Measurements from ENCODE around the gene VEGFD. TPM values are rescaled to one million over a fixed set of nuclear protein-coding genes. Genes with fewer than 3 reads are reported as not detected.

The VEGFD gene
- total RNA-seq (not detected), total RNA-seq (0 to 0.14 (median 0) reads per million in 29 experiments)
- not detected for total RNA-seq (2013)

DNA sequence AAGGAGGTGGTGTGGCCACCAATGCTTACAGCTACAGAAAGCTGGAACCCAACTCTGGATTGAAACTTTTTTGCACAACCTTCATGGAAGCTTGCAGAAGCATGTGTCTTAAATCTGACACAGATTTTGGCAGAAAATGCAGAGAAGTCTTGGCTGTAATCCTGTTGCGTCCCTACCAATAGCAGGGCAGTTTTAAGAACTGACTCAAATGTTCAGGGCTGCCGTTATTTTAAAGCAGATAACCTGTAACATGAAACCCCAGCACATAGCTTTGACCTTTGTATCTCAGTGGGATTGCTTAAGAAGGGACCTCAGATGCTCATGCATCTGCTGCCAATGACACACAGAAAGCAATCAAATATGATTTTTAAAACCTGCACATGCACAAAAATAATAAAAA is at the start of gene VEGFD:
TSS of gene VEGFD (minus strand) at position 110 of the 400 bp plus-strand sequence. CDS start 467 bp downstream, outside the sequence.
- DNase-seq (no peak), ATAC-seq (replicated peaks in 1 of 4) (no peak)
- WGBS (ENCODE audit: insufficient coverage) = 83% methylated on average over 2 of the region's 2 CpGs
- POLR2A ChIA-PET = no interaction called here
- CTCF ChIA-PET = no interaction called here
- no peaks in the 10 kb centered on the region for H3K9me3 Mint-ChIP-seq
- Histone ChIP-seq H3K27ac (ENCODE audit: low read length) (no peak within 1 kb of the TSS), H3K27me3 (replicated peaks in 1 of 2; ENCODE audit: control insufficient read depth in 2 of 2, extremely low read depth in 1 of 2, insufficient read depth in 2 of 2, low read length in 1 of 2) (no peaks in the 10 kb centered on the region), H3K4me3 (ENCODE audit: control insufficient read depth in 1 of 2, extremely low read depth in 1 of 2, low read length in 1 of 2) (no peak within 1 kb of the TSS), H3K36me3 (ENCODE audit: control insufficient read depth in 2 of 2, extremely low read depth in 1 of 2, insufficient read depth in 1 of 2, low read length in 1 of 2) (no peaks in the 10 kb centered on the region), H3K9me3 (no peaks in the 10 kb centered on the region), H3K4me1 (ENCODE audit: control insufficient read depth in 1 of 2, extremely low read depth in 1 of 2, insufficient read depth in 2 of 2, low read length in 2 of 2) (no peaks in the 10 kb centered on the region)
- no peaks in the 10 kb centered on the region for H3K36me3 Mint-ChIP-seq
- no peak within 1 kb of the TSS for H3K27ac Mint-ChIP-seq
- no peaks in the 10 kb centered on the region for H3K4me1 Mint-ChIP-seq
- H3K4me3 Mint-ChIP-seq = no peak within 1 kb of the TSS
- peaks cover 7 to 35% of the 10 kb centered on the region in 2 donors for H3K27me3 Mint-ChIP-seq

- Histone ChIP-seq H3K36me3 (ENCODE audit: control insufficient read depth in 2 of 2, extremely low read depth in 1 of 2, insufficient read depth in 1 of 2, low read length in 1 of 2) (no peaks in the 10 kb centered on the region), H3K4me1 (ENCODE audit: control insufficient read depth in 1 of 2, extremely low read depth in 1 of 2, insufficient read depth in 2 of 2, low read length in 2 of 2) (no peaks in the 10 kb centered on the region), H3K4me3 (ENCODE audit: control insufficient read depth in 1 of 2, extremely low read depth in 1 of 2, low read length in 1 of 2) (no peak overlapping the region), H3K9me3 (no peaks in the 10 kb centered on the region), H3K27ac (ENCODE audit: low read length) (no peak overlapping the region), H3K27me3 (replicated peaks in 1 of 2; ENCODE audit: control insufficient read depth in 2 of 2, extremely low read depth in 1 of 2, insufficient read depth in 2 of 2, low read length in 1 of 2) (no peaks in the 10 kb centered on the region)
- CTCF ChIA-PET = interaction anchor here in 1 of 2 donors (0.6 kb wide), 1 partner anchor 110 kb away, joined by 4 read pairs; no protein-coding TSS in a partner anchor
- Mint-ChIP-seq H3K36me3 (no peaks in the 10 kb centered on the region), H3K4me1 (no peaks in the 10 kb centered on the region), H3K9me3 (no peaks in the 10 kb centered on the region), H3K27ac (no peak overlapping the region), H3K27me3 (peaks cover 20 to 35% of the 10 kb centered on the region in 2 donors), H3K4me3 (no peak overlapping the region)
- DNase-seq (no peak), ATAC-seq (replicated peaks in 1 of 4) (no peak)
- POLR2A ChIA-PET = interaction anchor here in 1 of 2 donors (0.7 kb wide), 1 partner anchor 998 kb away, joined by 4 read pairs; no protein-coding TSS in a partner anchor
- no CpG with 5 or more reads among the region's 1 CpG for WGBS (ENCODE audit: insufficient coverage)
Observed at GRCh38 chrX:15430584-15430983, 46.4 kb upstream of the VEGFD start.

DNA sequence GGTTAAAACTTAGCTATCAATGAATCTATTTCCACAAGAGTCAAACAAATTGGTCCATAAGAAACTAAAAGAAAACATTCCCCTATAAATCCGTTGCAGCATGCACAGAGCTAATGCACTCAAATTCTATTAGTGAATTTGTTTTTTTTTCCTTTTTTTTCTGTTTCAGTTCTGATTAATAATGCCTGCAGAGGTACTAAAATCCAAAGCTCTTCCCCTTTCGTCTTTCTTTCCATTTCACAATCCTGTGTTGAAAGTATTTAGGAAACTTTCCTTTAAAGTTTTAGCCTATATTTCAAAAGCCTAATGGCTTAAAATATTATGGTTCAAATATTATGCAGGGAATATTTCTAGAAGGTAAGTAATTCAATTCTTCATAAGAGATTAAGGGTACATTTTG is 45.9 kb upstream of the VEGFD start:
- no CpG with 5 or more reads among the region's 2 CpGs for WGBS (ENCODE audit: insufficient coverage)
- ATAC-seq (replicated peaks in 1 of 4) = no peak
- H3K27ac ChIP-seq (ENCODE audit: low read length) = no peak overlapping the region
- POLR2A ChIA-PET = interaction anchor here in 1 of 2 donors (0.7 kb wide), 1 partner anchor 998 kb away, joined by 4 read pairs; no protein-coding TSS in a partner anchor
- no peak overlapping the region for H3K27ac Mint-ChIP-seq
- H3K4me1 ChIP-seq (ENCODE audit: control insufficient read depth in 1 of 2, extremely low read depth in 1 of 2, insufficient read depth in 2 of 2, low read length in 2 of 2) = no peaks in the 10 kb centered on the region
- H3K9me3 Mint-ChIP-seq = no peaks in the 10 kb centered on the region
- no peaks in the 10 kb centered on the region for H3K36me3 ChIP-seq (ENCODE audit: control insufficient read depth in 2 of 2, extremely low read depth in 1 of 2, insufficient read depth in 1 of 2, low read length in 1 of 2)
- no peaks in the 10 kb centered on the region for H3K9me3 ChIP-seq
- no peak overlapping the region for H3K4me3 Mint-ChIP-seq
- no peaks in the 10 kb centered on the region for H3K27me3 ChIP-seq (replicated peaks in 1 of 2; ENCODE audit: control insufficient read depth in 2 of 2, extremely low read depth in 1 of 2, insufficient read depth in 2 of 2, low read length in 1 of 2)
- no peak overlapping the region for H3K4me3 ChIP-seq (ENCODE audit: control insufficient read depth in 1 of 2, extremely low read depth in 1 of 2, low read length in 1 of 2)
- CTCF ChIA-PET = interaction anchor here in 1 of 2 donors (0.6 kb wide), 1 partner anchor 111 kb away, joined by 4 read pairs; no protein-coding TSS in a partner anchor
- DNase-seq = no peak
- H3K4me1 Mint-ChIP-seq = no peaks in the 10 kb centered on the region
- peaks cover 20 to 35% of the 10 kb centered on the region in 2 donors for H3K27me3 Mint-ChIP-seq
- H3K36me3 Mint-ChIP-seq = no peaks in the 10 kb centered on the region

GRCh38 chrX:15425024-15425423 is 40.8 kb upstream of the VEGFD start:
- DNase-seq (no peak), ATAC-seq (replicated peaks in 1 of 4) (no peak)
- no peaks in the 10 kb centered on the region for H3K4me1 ChIP-seq (ENCODE audit: control insufficient read depth in 1 of 2, extremely low read depth in 1 of 2, insufficient read depth in 2 of 2, low read length in 2 of 2)
- POLR2A ChIA-PET = no interaction called here
- H3K4me3 ChIP-seq (ENCODE audit: control insufficient read depth in 1 of 2, extremely low read depth in 1 of 2, low read length in 1 of 2) = no peak overlapping the region
- no peak overlapping the region for H3K27ac Mint-ChIP-seq
- H3K27me3 Mint-ChIP-seq = peaks cover 0 to 5% of the 10 kb centered on the region in 2 donors
- H3K4me3 Mint-ChIP-seq = no peak overlapping the region
- H3K27ac ChIP-seq (ENCODE audit: low read length) = no peak overlapping the region
- H3K27me3 ChIP-seq (replicated peaks in 1 of 2; ENCODE audit: control insufficient read depth in 2 of 2, extremely low read depth in 1 of 2, insufficient read depth in 2 of 2, low read length in 1 of 2) = no peaks in the 10 kb centered on the region
- no peaks in the 10 kb centered on the region for H3K36me3 Mint-ChIP-seq
- WGBS (ENCODE audit: insufficient coverage) = no CpG with 5 or more reads among the region's 1 CpG
- no peaks in the 10 kb centered on the region for H3K9me3 ChIP-seq
- H3K36me3 ChIP-seq (ENCODE audit: control insufficient read depth in 2 of 2, extremely low read depth in 1 of 2, insufficient read depth in 1 of 2, low read length in 1 of 2) = no peaks in the 10 kb centered on the region
- no peaks in the 10 kb centered on the region for H3K9me3 Mint-ChIP-seq
- CTCF ChIA-PET = no interaction called here
- no peaks in the 10 kb centered on the region for H3K4me1 Mint-ChIP-seq

DNA sequence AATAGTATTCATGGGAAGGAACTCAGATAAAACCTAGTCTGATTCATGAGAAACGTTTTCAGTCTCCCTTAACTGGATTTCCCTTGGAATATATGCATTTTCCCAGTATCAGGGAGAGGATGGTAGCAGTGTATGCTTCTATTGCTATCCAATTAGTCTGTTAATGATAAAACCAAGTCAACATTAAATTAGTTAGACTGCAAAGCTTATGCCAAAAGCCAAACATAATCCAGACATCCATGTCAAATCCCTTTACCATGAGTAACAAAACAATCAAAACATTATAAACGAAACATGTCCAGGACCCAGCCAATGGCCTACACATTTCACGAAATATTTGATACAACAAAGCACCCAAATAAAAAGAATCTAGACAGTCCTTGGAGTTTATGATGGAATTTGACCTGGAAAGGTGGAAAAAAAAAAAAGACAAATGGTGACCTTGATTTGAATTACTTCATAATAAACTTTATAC is 34.5 kb upstream of the VEGFD start:
- Mint-ChIP-seq H3K27me3 (peaks cover 1 to 21% of the 10 kb centered on the region in 2 donors), H3K36me3 (no peaks in the 10 kb centered on the region), H3K9me3 (peaks cover 4 to 5% (median 4%) of the 10 kb centered on the region in 3 donors), H3K4me3 (no peak overlapping the region), H3K27ac (no peak overlapping the region), H3K4me1 (no peaks in the 10 kb centered on the region)
- POLR2A ChIA-PET = no interaction called here
- DNase-seq (no peak), ATAC-seq (replicated peaks in 1 of 4) (no peak)
- WGBS (ENCODE audit: insufficient coverage) = no CpG with 5 or more reads among the region's 3 CpGs
- Histone ChIP-seq H3K9me3 (no peaks in the 10 kb centered on the region), H3K27me3 (replicated peaks in 1 of 2; ENCODE audit: control insufficient read depth in 2 of 2, extremely low read depth in 1 of 2, insufficient read depth in 2 of 2, low read length in 1 of 2) (no peaks in the 10 kb centered on the region), H3K27ac (ENCODE audit: low read length) (no peak overlapping the region), H3K4me1 (ENCODE audit: control insufficient read depth in 1 of 2, extremely low read depth in 1 of 2, insufficient read depth in 2 of 2, low read length in 2 of 2) (no peaks in the 10 kb centered on the region), H3K36me3 (ENCODE audit: control insufficient read depth in 2 of 2, extremely low read depth in 1 of 2, insufficient read depth in 1 of 2, low read length in 1 of 2) (no peaks in the 10 kb centered on the region), H3K4me3 (ENCODE audit: control insufficient read depth in 1 of 2, extremely low read depth in 1 of 2, low read length in 1 of 2) (no peak overlapping the region)
- CTCF ChIA-PET = interaction anchor here in 1 of 2 donors (0.7 kb wide), 1 partner anchor 1348 kb away, joined by 4 read pairs; no protein-coding TSS in a partner anchor

GRCh38 chrX:15418041-15418706 is 34.0 kb upstream of the VEGFD start:
- H3K4me1 Mint-ChIP-seq = no peaks in the 10 kb centered on the region
- no peaks in the 10 kb centered on the region for H3K36me3 Mint-ChIP-seq
- Histone ChIP-seq H3K4me3 (ENCODE audit: control insufficient read depth in 1 of 2, extremely low read depth in 1 of 2, low read length in 1 of 2) (no peak overlapping the region), H3K27me3 (replicated peaks in 1 of 2; ENCODE audit: control insufficient read depth in 2 of 2, extremely low read depth in 1 of 2, insufficient read depth in 2 of 2, low read length in 1 of 2) (no peaks in the 10 kb centered on the region), H3K4me1 (ENCODE audit: control insufficient read depth in 1 of 2, extremely low read depth in 1 of 2, insufficient read depth in 2 of 2, low read length in 2 of 2) (no peaks in the 10 kb centered on the region), H3K36me3 (ENCODE audit: control insufficient read depth in 2 of 2, extremely low read depth in 1 of 2, insufficient read depth in 1 of 2, low read length in 1 of 2) (no peaks in the 10 kb centered on the region), H3K27ac (ENCODE audit: low read length) (no peak overlapping the region), H3K9me3 (no peaks in the 10 kb centered on the region)
- POLR2A ChIA-PET = no interaction called here
- ATAC-seq (replicated peaks in 1 of 4) (no peak), DNase-seq (no peak)
- no peak overlapping the region for H3K4me3 Mint-ChIP-seq
- CTCF ChIA-PET = no interaction called here
- no peak overlapping the region for H3K27ac Mint-ChIP-seq
- WGBS (ENCODE audit: insufficient coverage) = no CpG with 5 or more reads among the region's 6 CpGs
- peaks cover 4 to 5% (median 4%) of the 10 kb centered on the region in 3 donors for H3K9me3 Mint-ChIP-seq
- H3K27me3 Mint-ChIP-seq = peaks cover 5 to 27% of the 10 kb centered on the region in 2 donors

Data from T-cell (primary cell).